HepG2 (cell line): ENCODE measurements around the gene PPP1R18. TPM values are rescaled to one million over a fixed set of nuclear protein-coding genes. Genes with fewer than 3 reads are reported as not detected.

ENCODE experiments used
- CREM ChIP-seq, 2 experiments: sonication (generic) in 1 of 2; formaldehyde crosslinking in 1 of 2; IDR thresholded peaks; 2 replicates each; pipeline versions ENCODE4 v1.4.0 to v1.6.1; 2016 to 2020; ENCODE audit warnings: antibody characterized with exemption in 1 of 2, mild to moderate bottlenecking in 1 of 2, missing genetic modification reagents in 1 of 2
- CSRNP1 ChIP-seq: sonication (generic); formaldehyde crosslinking; IDR thresholded peaks from 2 replicates; pipeline ENCODE4 v1.8.1; 2023; ENCODE audit warnings: mild to moderate bottlenecking, missing genetic modification reagents
- CTCF ChIP-seq: sonication (generic); formaldehyde crosslinking; IDR thresholded peaks from 2 replicates; pipeline ENCODE4 v1.5.0; 2020; ENCODE audit warnings: mild to moderate bottlenecking, missing genetic modification reagents, moderate library complexity
- HDAC2 ChIP-seq: sonication (generic); formaldehyde crosslinking; IDR thresholded peaks from 2 replicates; pipeline ENCODE4 v1.4.0; 2020; ENCODE audit warnings: missing genetic modification reagents
- HNRNPLL ChIP-seq: fragments of 200-400 bp; formaldehyde crosslinking; IDR thresholded peaks from 2 replicates; pipeline ENCODE4 v1.6.1; 2017; ENCODE audit warnings: mild to moderate bottlenecking, low read depth, low read length; ENCODE audit not compliant: poor library complexity, severe bottlenecking
- RXRB ChIP-seq: IDR thresholded peaks from 2 replicates; pipeline ENCODE4 v1.6.1; 2016; ENCODE audit warnings: borderline replicate concordance, missing genetic modification reagents, missing compliant biosample characterization
- SIN3A ChIP-seq: IDR thresholded peaks from 2 replicates; pipeline ENCODE4 v1.6.1; 2011; ENCODE audit warnings: low read depth, mild to moderate bottlenecking, control low read depth, low read length, borderline replicate concordance
- YY1 ChIP-seq: IDR thresholded peaks from 2 replicates; pipeline ENCODE4 v1.6.1; 2011; ENCODE audit warnings: low read length, low read depth, moderate library complexity, mild to moderate bottlenecking; ENCODE audit not compliant: insufficient read depth, insufficient replicate concordance
- ZNF251 ChIP-seq: sonication (generic); formaldehyde crosslinking; IDR thresholded peaks from 2 replicates; pipeline ENCODE4 v1.9.0; 2021; ENCODE audit warnings: mild to moderate bottlenecking, missing genetic modification reagents
- ZNF34 ChIP-seq: sonication (generic); formaldehyde crosslinking; IDR thresholded peaks from 2 replicates; pipeline ENCODE4 v1.4.0; 2020; ENCODE audit warnings: mild to moderate bottlenecking, missing genetic modification reagents, borderline replicate concordance
- ZNF343 ChIP-seq: sonication (generic); formaldehyde crosslinking; IDR thresholded peaks from 2 replicates; pipeline ENCODE4 v1.4.0; 2020; ENCODE audit warnings: mild to moderate bottlenecking, missing genetic modification reagents
- ZNF557 ChIP-seq: sonication (generic); formaldehyde crosslinking; IDR thresholded peaks from 2 replicates; pipeline ENCODE4 v1.4.0; 2020; ENCODE audit warnings: missing genetic modification reagents
- ZNF614 ChIP-seq: IDR thresholded peaks from 2 replicates; pipeline ENCODE4 v1.6.1; 2018; ENCODE audit warnings: missing biosample characterization, missing genetic modification reagents, inconsistent platforms, borderline replicate concordance
- ZNF672 ChIP-seq: sonication (generic); formaldehyde crosslinking; IDR thresholded peaks from 2 replicates; pipeline ENCODE4 v1.8.1; 2022; ENCODE audit warnings: missing genetic modification reagents
- polyA plus RNA-seq, 8 experiments: library from polyadenylated mRNA; depleted of rRNA in 3 of 8; stranded (reverse) in 7 of 8; unstranded in 1 of 8; fragments of >200 nt; fragmentation: Illumina TruSeq in 4 of 8; extraction: Trizol in 4 of 8; gene quantifications; 2 replicates each; pipeline versions ENCODE4 v1.2.1 to v1.2.3, GENCODE V29; 2011 to 2016; ENCODE audit warnings: low read depth in 4 of 8, missing spikeins in 1 of 8, mixed read lengths in 1 of 8; ENCODE audit not compliant: insufficient read depth in 1 of 8
- total RNA-seq, 5 experiments: library from RNA; depleted of rRNA; stranded (reverse); fragments of >200 nt; fragmentation: Illumina TruSeq; extraction: Trizol; gene quantifications; 2 replicates each; pipeline ENCODE4 v1.2.3, GENCODE V29; 2016; ENCODE audit warnings: low read depth in 1 of 5
- TF ChIP-seq, protein P1 (sequence below): sonication (generic); formaldehyde crosslinking; IDR thresholded peaks from 2 replicates; pipeline ENCODE4 v1.4.0; 2020; ENCODE audit warnings: missing genetic modification reagents, low read depth, mild to moderate bottlenecking, borderline replicate concordance
- TF ChIP-seq, protein P2 (sequence below): sonication (generic); formaldehyde crosslinking; IDR thresholded peaks from 2 replicates; pipeline ENCODE4 v1.5.0; 2020; ENCODE audit warnings: missing genetic modification reagents
- TF ChIP-seq, protein P3 (sequence below): sonication (generic); formaldehyde crosslinking; IDR thresholded peaks from 2 replicates; pipeline ENCODE4 v1.4.0; 2020; ENCODE audit warnings: missing genetic modification reagents, borderline replicate concordance
- TF ChIP-seq, protein P4 (sequence below): IDR thresholded peaks from 2 replicates; pipeline ENCODE4 v1.6.1; 2012; ENCODE audit warnings: low read depth, low read length, improper control_type of control experiment

PPP1R18 gene
- total and polyA plus RNA-seq, 2 of the 13 experiments (the other 11 are each of a cell fraction or from before 2014, with no cell fraction given) = 4.9 to 9.2 TPM

GRCh38 chr6:30717129-30717844 is 30.8 kb upstream of the PPP1R18 start, which contains the start of gene MDC1 (continued):
- TF ChIP-seq RXRB (CRISPR knock-in tag) (peak; percentile 92), CSRNP1 (CRISPR knock-in tag) (peak; percentile 94), ZNF672 (CRISPR knock-in tag) (0 out of 2 replicates have a peak, but pooled peaks have one; percentile 53), ZNF557 (CRISPR knock-in tag) (peak; percentile 93), YY1 (peak; percentile 94), CREM (IDR thresholded peaks at IDR 0.05) (peak; percentile 92), CREM (CRISPR knock-in tag; IDR thresholded peaks at IDR 0.05) (peak; percentile 56; the same call in 1 of the 2 replicates), HNRNPLL (peak; percentile 86), ZNF614 (CRISPR knock-in tag) (peak; percentile 93; the same call in 1 of the 2 replicates), HDAC2 (peak; percentile 92), ZNF34 (CRISPR knock-in tag) (peak; percentile 63; the same call in 1 of the 2 replicates), ZNF343 (CRISPR knock-in tag) (peak; percentile 89), ZNF251 (CRISPR knock-in tag) (peak; percentile 83; the same call in 1 of the 2 replicates), SIN3A (peak; percentile 98), CTCF (peak; percentile 69)
- TF ChIP-seq, protein P1, sequence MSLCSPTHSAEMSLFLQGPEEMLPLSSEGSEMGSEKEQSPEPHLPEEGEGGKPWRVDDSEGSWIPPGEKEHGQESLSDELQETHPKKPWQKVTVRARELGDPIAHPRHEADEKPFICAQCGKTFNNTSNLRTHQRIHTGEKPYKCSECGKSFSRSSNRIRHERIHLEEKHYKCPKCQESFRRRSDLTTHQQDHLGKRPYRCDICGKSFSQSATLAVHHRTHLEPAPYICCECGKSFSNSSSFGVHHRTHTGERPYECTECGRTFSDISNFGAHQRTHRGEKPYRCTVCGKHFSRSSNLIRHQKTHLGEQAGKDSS = peak; percentile 95; the same call in 1 of the 2 replicates
- TF ChIP-seq, protein P2, sequence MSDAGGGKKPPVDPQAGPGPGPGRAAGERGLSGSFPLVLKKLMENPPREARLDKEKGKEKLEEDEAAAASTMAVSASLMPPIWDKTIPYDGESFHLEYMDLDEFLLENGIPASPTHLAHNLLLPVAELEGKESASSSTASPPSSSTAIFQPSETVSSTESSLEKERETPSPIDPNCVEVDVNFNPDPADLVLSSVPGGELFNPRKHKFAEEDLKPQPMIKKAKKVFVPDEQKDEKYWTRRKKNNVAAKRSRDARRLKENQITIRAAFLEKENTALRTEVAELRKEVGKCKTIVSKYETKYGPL (CRISPR knock-in tag) = no peak; the same call in 1 of the 2 replicates
- TF ChIP-seq, protein P3, sequence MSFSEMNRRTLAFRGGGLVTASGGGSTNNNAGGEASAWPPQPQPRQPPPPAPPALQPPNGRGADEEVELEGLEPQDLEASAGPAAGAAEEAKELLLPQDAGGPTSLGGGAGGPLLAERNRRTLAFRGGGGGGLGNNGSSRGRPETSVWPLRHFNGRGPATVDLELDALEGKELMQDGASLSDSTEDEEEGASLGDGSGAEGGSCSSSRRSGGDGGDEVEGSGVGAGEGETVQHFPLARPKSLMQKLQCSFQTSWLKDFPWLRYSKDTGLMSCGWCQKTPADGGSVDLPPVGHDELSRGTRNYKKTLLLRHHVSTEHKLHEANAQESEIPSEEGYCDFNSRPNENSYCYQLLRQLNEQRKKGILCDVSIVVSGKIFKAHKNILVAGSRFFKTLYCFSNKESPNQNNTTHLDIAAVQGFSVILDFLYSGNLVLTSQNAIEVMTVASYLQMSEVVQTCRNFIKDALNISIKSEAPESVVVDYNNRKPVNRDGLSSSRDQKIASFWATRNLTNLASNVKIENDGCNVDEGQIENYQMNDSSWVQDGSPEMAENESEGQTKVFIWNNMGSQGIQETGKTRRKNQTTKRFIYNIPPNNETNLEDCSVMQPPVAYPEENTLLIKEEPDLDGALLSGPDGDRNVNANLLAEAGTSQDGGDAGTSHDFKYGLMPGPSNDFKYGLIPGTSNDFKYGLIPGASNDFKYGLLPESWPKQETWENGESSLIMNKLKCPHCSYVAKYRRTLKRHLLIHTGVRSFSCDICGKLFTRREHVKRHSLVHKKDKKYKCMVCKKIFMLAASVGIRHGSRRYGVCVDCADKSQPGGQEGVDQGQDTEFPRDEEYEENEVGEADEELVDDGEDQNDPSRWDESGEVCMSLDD (CRISPR knock-in tag) = peak; percentile 79; the same call in 1 of the 2 replicates
- TF ChIP-seq, protein P4, sequence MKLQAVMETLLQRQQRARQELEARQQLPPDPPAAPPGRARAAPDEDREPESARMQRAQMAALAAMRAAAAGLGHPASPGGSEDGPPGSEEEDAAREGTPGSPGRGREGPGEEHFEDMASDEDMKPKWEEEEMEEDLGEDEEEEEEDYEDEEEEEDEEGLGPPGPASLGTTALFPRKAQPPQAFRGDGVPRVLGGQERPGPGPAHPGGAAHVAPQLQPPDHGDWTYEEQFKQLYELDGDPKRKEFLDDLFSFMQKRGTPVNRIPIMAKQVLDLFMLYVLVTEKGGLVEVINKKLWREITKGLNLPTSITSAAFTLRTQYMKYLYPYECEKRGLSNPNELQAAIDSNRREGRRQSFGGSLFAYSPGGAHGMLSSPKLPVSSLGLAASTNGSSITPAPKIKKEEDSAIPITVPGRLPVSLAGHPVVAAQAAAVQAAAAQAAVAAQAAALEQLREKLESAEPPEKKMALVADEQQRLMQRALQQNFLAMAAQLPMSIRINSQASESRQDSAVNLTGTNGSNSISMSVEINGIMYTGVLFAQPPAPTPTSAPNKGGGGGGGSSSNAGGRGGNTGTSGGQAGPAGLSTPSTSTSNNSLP = peak; percentile 95
